ENCODE measurements around the gene THBS1.

DNA sequence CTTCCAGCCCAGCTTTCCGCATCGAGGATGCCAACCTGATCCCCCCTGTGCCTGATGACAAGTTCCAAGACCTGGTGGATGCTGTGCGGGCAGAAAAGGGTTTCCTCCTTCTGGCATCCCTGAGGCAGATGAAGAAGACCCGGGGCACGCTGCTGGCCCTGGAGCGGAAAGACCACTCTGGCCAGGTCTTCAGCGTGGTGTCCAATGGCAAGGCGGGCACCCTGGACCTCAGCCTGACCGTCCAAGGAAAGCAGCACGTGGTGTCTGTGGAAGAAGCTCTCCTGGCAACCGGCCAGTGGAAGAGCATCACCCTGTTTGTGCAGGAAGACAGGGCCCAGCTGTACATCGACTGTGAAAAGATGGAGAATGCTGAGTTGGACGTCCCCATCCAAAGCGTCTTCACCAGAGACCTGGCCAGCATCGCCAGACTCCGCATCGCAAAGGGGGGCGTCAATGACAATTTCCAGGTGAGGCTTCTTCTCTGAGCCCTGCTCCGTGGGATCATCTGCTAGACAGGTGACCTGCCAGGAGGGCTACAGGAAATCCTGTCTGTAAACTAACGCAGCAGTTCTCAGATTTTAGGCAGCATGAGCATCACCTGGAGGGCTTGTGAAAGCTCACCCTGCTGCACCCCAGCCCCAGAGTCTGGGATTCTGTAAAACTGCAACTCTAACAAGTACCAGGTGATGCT lies 1.6 kb downstream of the THBS1 start:
- no peak for TF ChIP-seq CTCF (IDR thresholded peaks at IDR 0.05)
- TF ChIP-seq POLR2A (IDR thresholded peaks at IDR 0.05) = no peak
